Liver (tissue), 9 donors: Measurements from ENCODE around the gene MBP. TPM values are rescaled to one million over a fixed set of nuclear protein-coding genes. Genes with fewer than 3 reads are reported as not detected.
A peak's percentile ranks its signal among the peaks of the same experiment; 100 is the strongest.

Experiments
- DNase-seq: peaks from one replicate; pipeline ENCODE4 v3.0.0-alpha.2; 2017; ENCODE audit warnings: low spot score
- H3K27ac ChIP-seq, 2 donors: one replicate each; pipeline ENCODE4 v1.7.0; 2013; ENCODE audit warnings: inconsistent platforms in 2 of 2, low read length in 2 of 2, control low read depth in 1 of 2, low read depth in 1 of 2, mild to moderate bottlenecking in 1 of 2
- H3K27me3 ChIP-seq, 4 donors: one replicate each; pipeline versions ENCODE4 v1.6.1 to v1.7.0; 2013; ENCODE audit warnings: low read length in 3 of 4, inconsistent platforms in 1 of 4, mild to moderate bottlenecking in 1 of 4, moderate library complexity in 1 of 4; ENCODE audit not compliant: control insufficient read depth in 4 of 4, insufficient read depth in 4 of 4
- H3K36me3 ChIP-seq, 4 donors: one replicate each; pipeline versions ENCODE4 v1.6.1 to v1.7.0; 2013; ENCODE audit warnings: low read length in 3 of 4, mild to moderate bottlenecking in 3 of 4, low read depth in 1 of 4, moderate library complexity in 1 of 4; ENCODE audit not compliant: control insufficient read depth in 4 of 4, insufficient read depth in 3 of 4
- H3K4me1 ChIP-seq, 4 donors: one replicate each; pipeline versions ENCODE4 v1.6.1 to v1.7.0; 2013; ENCODE audit warnings: low read length in 3 of 4, mild to moderate bottlenecking in 3 of 4, moderate library complexity in 1 of 4; ENCODE audit not compliant: control insufficient read depth in 4 of 4, insufficient read depth in 4 of 4
- H3K4me3 ChIP-seq, 3 donors: one replicate each; pipeline versions ENCODE4 v1.6.1 to v1.7.0; 2013; ENCODE audit warnings: low read length in 3 of 3, control low read depth in 1 of 3, low read depth in 1 of 3, mild to moderate bottlenecking in 1 of 3
- H3K9ac ChIP-seq, 2 donors: one replicate each; pipeline ENCODE4 v1.7.0; 2013; ENCODE audit warnings: low read length in 2 of 2, mild to moderate bottlenecking in 2 of 2, moderate library complexity in 2 of 2, control low read depth in 1 of 2, low read depth in 1 of 2
- H3K9me3 ChIP-seq, 4 donors: one replicate each; pipeline versions ENCODE4 v1.6.1 to v1.7.0; 2013; ENCODE audit warnings: low read length in 3 of 4; ENCODE audit not compliant: control insufficient read depth in 4 of 4
- ATF3 ChIP-seq: IDR thresholded peaks from 2 replicates; pipeline ENCODE4 v1.6.1; 2016; ENCODE audit warnings: antibody characterized with exemption
- FOXA1 ChIP-seq: IDR thresholded peaks from 2 replicates; pipeline ENCODE4 v1.6.1; 2016; ENCODE audit warnings: antibody characterized with exemption
- FOXA2 ChIP-seq: IDR thresholded peaks from 2 replicates; pipeline ENCODE4 v1.6.1; 2016; ENCODE audit warnings: antibody characterized with exemption
- GABPA ChIP-seq, 2 donors: IDR thresholded peaks in 1 of 2; conservative IDR thresholded peaks in 1 of 2; 2 replicates each; pipeline ENCODE4 v1.6.1; 2016; ENCODE audit warnings: antibody characterized with exemption in 2 of 2, mild to moderate bottlenecking in 1 of 2, moderate library complexity in 1 of 2
- HNF4A ChIP-seq, 2 donors: conservative IDR thresholded peaks; 2 replicates each; pipeline ENCODE4 v1.6.1; 2016; ENCODE audit warnings: antibody characterized with exemption in 2 of 2, mild to moderate bottlenecking in 2 of 2
- HNF4G ChIP-seq: IDR thresholded peaks from 2 replicates; pipeline ENCODE4 v1.6.1; 2016; ENCODE audit warnings: antibody characterized with exemption
- JUND ChIP-seq, 2 donors: IDR thresholded peaks; 2 replicates each; pipeline ENCODE4 v1.6.1; 2016; ENCODE audit warnings: antibody characterized with exemption in 2 of 2
- MAX ChIP-seq: IDR thresholded peaks from 2 replicates; pipeline ENCODE4 v1.6.1; 2016; ENCODE audit warnings: antibody characterized with exemption
- NR2F2 ChIP-seq: IDR thresholded peaks from 2 replicates; pipeline ENCODE4 v1.6.1; 2016; ENCODE audit warnings: antibody characterized with exemption
- RAD21 ChIP-seq, 2 donors: IDR thresholded peaks; 2 replicates each; pipeline ENCODE4 v1.6.1; 2016; ENCODE audit warnings: antibody characterized with exemption in 2 of 2, mild to moderate bottlenecking in 2 of 2
- REST ChIP-seq: IDR thresholded peaks from 2 replicates; pipeline ENCODE4 v1.6.1; 2016; ENCODE audit warnings: antibody characterized with exemption, mild to moderate bottlenecking
- RXRA ChIP-seq, 2 donors: IDR thresholded peaks; 2 replicates each; pipeline ENCODE4 v1.6.1; 2017 to 2018; ENCODE audit warnings: antibody characterized with exemption in 2 of 2, mild to moderate bottlenecking in 1 of 2
- TAF1 ChIP-seq: conservative IDR thresholded peaks from 2 replicates; pipeline ENCODE4 v1.6.1; 2016; ENCODE audit warnings: antibody characterized with exemption, mild to moderate bottlenecking
- YY1 ChIP-seq: IDR thresholded peaks from 2 replicates; pipeline ENCODE4 v1.6.1; 2016; ENCODE audit warnings: antibody characterized with exemption, mild to moderate bottlenecking
- ZBTB33 ChIP-seq: IDR thresholded peaks from 2 replicates; pipeline ENCODE4 v1.6.1; 2016; ENCODE audit warnings: antibody characterized with exemption
- WGBS: extraction: QIAGEN DNeasy Blood & Tissue Kit; methylation state at CpG from one replicate; pipeline ENCODE4 v1.1.7; 2013; 5-methylcytosine and 5-hydroxymethylcytosine counted together
- polyA plus RNA-seq, 2 donors: library from polyadenylated mRNA; stranded (reverse) in 1 of 2; unstranded in 1 of 2; fragments of 200-250 nt in 1 of 2; fragments of >200 nt in 1 of 2; fragmentation: Nextera tagmentation in 1 of 2; extraction: Ambion mirVana in 1 of 2; gene quantifications; one replicate each; pipeline versions ENCODE4 v1.2.1 to v1.2.3, GENCODE V29; 2013 to 2015
- total RNA-seq, 2 donors: library from RNA; depleted of rRNA; stranded (reverse); fragments of >200 nt; gene quantifications; one replicate each; pipeline ENCODE4 v1.2.3, GENCODE V29; 2014
- donor health status: healthy.
- donor health status: healthy.
- donor health status: healthy.
- donor health status: healthy.
- donor health status: healthy.

Gene MBP
- total and polyA plus RNA-seq, 4 donors = 9.7 to 23.3 (median 17.7) TPM

GRCh38 chr18:77091366-77091765 is 41.2 kb downstream of the MBP start:
- Histone ChIP-seq H3K27ac (no peak overlapping the region), H3K36me3 (peaks cover 0 to 14% (median 0%) of the 10 kb centered on the region in 4 donors), H3K9me3 (no peaks in the 10 kb centered on the region), H3K27me3 (no peaks in the 10 kb centered on the region), H3K9ac (no peak overlapping the region), H3K4me3 (no peak overlapping the region), H3K4me1 (peaks cover 0 to 6% (median 4%) of the 10 kb centered on the region in 4 donors)
- WGBS = 94% methylated on average over 5 of the region's 5 CpGs
- TF ChIP-seq FOXA1 = no peak
- TF ChIP-seq FOXA2 = no peak
- no peak for TF ChIP-seq GABPA (IDR thresholded peaks at IDR 0.05 in 1 of 2, conservative IDR thresholded peaks at IDR 0.05 in 1 of 2)
- TF ChIP-seq MAX = no peak
- TF ChIP-seq ATF3 = no peak
- TF ChIP-seq NR2F2 = no peak
- no peak for TF ChIP-seq ZBTB33
- no peak for TF ChIP-seq REST
- no peak for TF ChIP-seq TAF1
- no peak for TF ChIP-seq JUND (IDR thresholded peaks at IDR 0.05)
- no peak for TF ChIP-seq RAD21 (IDR thresholded peaks at IDR 0.05)
- TF ChIP-seq HNF4A (conservative IDR thresholded peaks at IDR 0.05) = no peak
- no peak for DNase-seq

- Histone ChIP-seq H3K9me3 (no peaks in the 10 kb centered on the region), H3K4me1 (peaks cover 0 to 13% (median 4%) of the 10 kb centered on the region in 4 donors), H3K9ac (no peak overlapping the region), H3K4me3 (no peak overlapping the region), H3K27me3 (no peaks in the 10 kb centered on the region), H3K36me3 (peaks cover 0 to 11% (median 0%) of the 10 kb centered on the region in 4 donors), H3K27ac (peak overlapping the region in 1 of 2 donors; percentile 14)
- DNase-seq = no peak
- TF ChIP-seq HNF4G (no peak), NR2F2 (peak; percentile 24), ZBTB33 (no peak), YY1 (no peak), JUND (IDR thresholded peaks at IDR 0.05) (no peak), RXRA (IDR thresholded peaks at IDR 0.05) (no peak), FOXA2 (no peak)
- WGBS = 74% methylated on average over 18 of the region's 18 CpGs
Observed at GRCh38 chr18:77090546-77091174, 41.9 kb downstream of the MBP start.
